ENCODE data around the gene RPLP2.

GRCh38 chr11:862081-862661 is 52.4 kb downstream of the RPLP2 start:
- TF ChIP-seq POLR2AphosphoS5 (IDR thresholded peaks at IDR 0.05; ENCODE audit: low read depth, low read length) (no peak), POLR2A (IDR thresholded peaks at IDR 0.05; ENCODE audit: low read depth, low read length) (peak; percentile 20; the same call in 1 of the 2 replicates), TAF1 (IDR thresholded peaks at IDR 0.05; ENCODE audit: borderline replicate concordance, low read depth, low read length) (no peak)

Data from GM12892 (cell line).